ENCODE results near the gene KRR1. TPM values are rescaled to one million over a fixed set of nuclear protein-coding genes. Genes with fewer than 3 reads are reported as not detected.

Gene KRR1
- total RNA-seq, 4 donors from 2014 or later, result 11.5 to 37.1 (median 24.7) TPM

GRCh38 chr12:75480469-75480949 lies 30.9 kb downstream of the KRR1 start, which contains the start of gene GLIPR1:
GLIPR1 (plus strand) TSS chr12:75480755; CDS start chr12:75480881, 126 bp downstream.
- peak within 1 kb of the TSS; percentile 41 to 49 (median 45) for H3K4me3 ChIP-seq
- no peaks in the 10 kb centered on the region for H3K36me3 ChIP-seq
- peak in 2 of 3 donors; percentile 79 to 87 for DNase-seq
- H3K27ac ChIP-seq, result peak within 1 kb of the TSS; percentile 75 to 80 (median 78)
- no peaks in the 10 kb centered on the region for H3K27me3 ChIP-seq
- peak; percentile 56 to 62 for TF ChIP-seq POLR2A (IDR thresholded peaks at IDR 0.05)
- TF ChIP-seq, protein P1, sequence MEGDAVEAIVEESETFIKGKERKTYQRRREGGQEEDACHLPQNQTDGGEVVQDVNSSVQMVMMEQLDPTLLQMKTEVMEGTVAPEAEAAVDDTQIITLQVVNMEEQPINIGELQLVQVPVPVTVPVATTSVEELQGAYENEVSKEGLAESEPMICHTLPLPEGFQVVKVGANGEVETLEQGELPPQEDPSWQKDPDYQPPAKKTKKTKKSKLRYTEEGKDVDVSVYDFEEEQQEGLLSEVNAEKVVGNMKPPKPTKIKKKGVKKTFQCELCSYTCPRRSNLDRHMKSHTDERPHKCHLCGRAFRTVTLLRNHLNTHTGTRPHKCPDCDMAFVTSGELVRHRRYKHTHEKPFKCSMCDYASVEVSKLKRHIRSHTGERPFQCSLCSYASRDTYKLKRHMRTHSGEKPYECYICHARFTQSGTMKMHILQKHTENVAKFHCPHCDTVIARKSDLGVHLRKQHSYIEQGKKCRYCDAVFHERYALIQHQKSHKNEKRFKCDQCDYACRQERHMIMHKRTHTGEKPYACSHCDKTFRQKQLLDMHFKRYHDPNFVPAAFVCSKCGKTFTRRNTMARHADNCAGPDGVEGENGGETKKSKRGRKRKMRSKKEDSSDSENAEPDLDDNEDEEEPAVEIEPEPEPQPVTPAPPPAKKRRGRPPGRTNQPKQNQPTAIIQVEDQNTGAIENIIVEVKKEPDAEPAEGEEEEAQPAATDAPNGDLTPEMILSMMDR (IDR thresholded peaks at IDR 0.05), result no peak
- H3K4me1 ChIP-seq, result peaks cover 0 to 19% (median 7%) of the 10 kb centered on the region in 4 donors
- H3K9me3 ChIP-seq, result no peaks in the 10 kb centered on the region

GRCh38 chr12:75479963-75480461 lies 31.4 kb downstream of the KRR1 start:
- no peaks in the 10 kb centered on the region for H3K9me3 ChIP-seq
- H3K4me1 ChIP-seq, result peaks cover 0 to 19% (median 7%) of the 10 kb centered on the region in 4 donors
- TF ChIP-seq, protein P1 (IDR thresholded peaks at IDR 0.05), result no peak
- no peak for TF ChIP-seq POLR2A (IDR thresholded peaks at IDR 0.05)
- H3K27me3 ChIP-seq, result no peaks in the 10 kb centered on the region
- H3K27ac ChIP-seq, result peak overlapping the region; percentile 75 to 80 (median 78)
- peak overlapping the region; percentile 41 to 49 (median 45) for H3K4me3 ChIP-seq
- DNase-seq, result no peak
- no peaks in the 10 kb centered on the region for H3K36me3 ChIP-seq

- H3K4me1 ChIP-seq, result peaks cover 0 to 12% (median 5%) of the 10 kb centered on the region in 4 donors
- no peaks in the 10 kb centered on the region for H3K27me3 ChIP-seq
- TF ChIP-seq, protein P1 (IDR thresholded peaks at IDR 0.05), result no peak
- no peak for TF ChIP-seq POLR2A (IDR thresholded peaks at IDR 0.05)
- no peaks in the 10 kb centered on the region for H3K9me3 ChIP-seq
- H3K4me3 ChIP-seq, result no peak overlapping the region
- H3K27ac ChIP-seq, result peak overlapping the region; percentile 43 to 80 (median 64)
- no peaks in the 10 kb centered on the region for H3K36me3 ChIP-seq
- DNase-seq, result peak in 2 of 3 donors; percentile 59 to 63
Measured at GRCh38 chr12:75478116-75478794, 33.2 kb downstream of the KRR1 start.

DNA sequence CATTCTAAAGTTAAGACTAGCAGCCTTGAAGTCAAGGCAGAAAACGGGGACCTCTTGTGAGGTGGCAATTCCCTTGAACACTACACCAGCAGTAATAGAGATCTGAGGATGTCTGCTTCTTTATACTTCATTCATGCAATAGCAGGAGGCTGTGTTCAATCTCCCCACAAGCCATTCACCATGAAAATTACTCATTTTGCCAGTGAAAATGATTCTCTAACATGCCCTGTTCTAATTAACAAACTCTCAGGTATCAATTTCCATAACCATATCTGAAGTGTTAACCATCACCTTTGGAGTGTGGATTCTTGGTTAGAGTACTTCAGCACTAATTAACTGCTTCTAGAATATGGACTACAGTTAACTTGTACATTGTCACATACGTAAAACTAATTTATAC lies 34.3 kb downstream of the KRR1 start:
- Histone ChIP-seq H3K27ac (no peak overlapping the region), H3K36me3 (no peaks in the 10 kb centered on the region), H3K4me3 (no peak overlapping the region), H3K4me1 (peaks cover 0 to 11% (median 3%) of the 10 kb centered on the region in 4 donors), H3K9me3 (no peaks in the 10 kb centered on the region), H3K27me3 (no peaks in the 10 kb centered on the region)
- no peak for DNase-seq
- TF ChIP-seq, protein P1 (IDR thresholded peaks at IDR 0.05), result no peak
- no peak for TF ChIP-seq POLR2A (IDR thresholded peaks at IDR 0.05)

- TF ChIP-seq POLR2A (IDR thresholded peaks at IDR 0.05), result no peak
- TF ChIP-seq, protein P1 (IDR thresholded peaks at IDR 0.05), result no peak
Measured at GRCh38 chr12:75476071-75476470, 35.3 kb downstream of the KRR1 start.

More at GRCh38 chr12:75476071-75476470, 35.3 kb downstream of the KRR1 start:
- Histone ChIP-seq H3K27me3 (no peaks in the 10 kb centered on the region), H3K9me3 (no peaks in the 10 kb centered on the region), H3K36me3 (no peaks in the 10 kb centered on the region), H3K27ac (no peak overlapping the region), H3K4me1 (peaks cover 0 to 11% (median 3%) of the 10 kb centered on the region in 4 donors), H3K4me3 (no peak overlapping the region)
- DNase-seq, result no peak
